ENCODE results near the gene THSD7A. TPM values are rescaled to one million over a fixed set of nuclear protein-coding genes. Genes with fewer than 3 reads are reported as not detected.
A peak's percentile ranks its signal among the peaks of the same experiment; 100 is the strongest.

THSD7A gene
- total RNA-seq, 1 experiment from 2014 or later: 4.0 TPM

DNA sequence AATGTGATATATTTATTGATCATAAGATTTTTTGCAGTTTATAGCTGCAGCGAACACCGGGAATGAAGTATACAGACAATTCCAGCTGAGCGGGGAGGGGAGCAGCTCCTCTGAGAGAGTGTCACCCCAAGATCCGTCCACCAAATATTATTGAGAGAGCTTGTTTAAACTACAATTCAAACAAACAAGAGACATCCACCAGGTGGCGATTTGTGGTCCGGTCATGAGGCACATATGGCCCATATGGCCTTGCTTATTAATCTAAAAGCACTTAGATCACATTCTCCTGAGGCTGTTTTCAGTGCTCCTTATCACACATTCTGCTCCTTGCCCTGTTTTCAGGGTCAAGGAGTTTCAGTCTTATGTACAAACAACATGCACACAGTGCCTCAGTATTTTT is 83.1 kb downstream of the THSD7A start:
- Histone ChIP-seq H3K79me2 (ENCODE audit: low read depth) (no peaks in the 10 kb centered on the region), H3F3A (ENCODE audit: insufficient read depth, low read depth) (no peaks in the 10 kb centered on the region), H4K20me1 (ENCODE audit: insufficient read depth) (no peaks in the 10 kb centered on the region), H3K4me2 (no peak overlapping the region), H3K4me3 (no peak overlapping the region), H3K9me3 (ENCODE audit: insufficient read depth, low read depth) (no peaks in the 10 kb centered on the region), H3K36me3 (ENCODE audit: low read depth) (no peaks in the 10 kb centered on the region), H3K9me2 (ENCODE audit: insufficient read depth) (no peaks in the 10 kb centered on the region), H3K27me3 (ENCODE audit: insufficient read depth, low read depth) (no peaks in the 10 kb centered on the region), H3K27ac (no peak overlapping the region), H2AFZ (no peak overlapping the region), H3K4me1 (replicated peaks; ENCODE audit: insufficient read depth) (peaks cover 7% of the 10 kb centered on the region; the same call in 1 of the 2 replicates)
- no TSS peak for BruUV-seq (replicated peaks)
- ChIA-PET CTCF (no interaction called here), POLR2A (ENCODE audit: unreplicated experiment) (interaction anchor here (0.6 kb wide), 1 partner anchor 19 kb away, joined by 7 read pairs; no protein-coding TSS in a partner anchor)
- no peak for DNase-seq
- intact Hi-C loops (cut with micrococcal nuclease; ENCODE audit: unreplicated experiment): loop anchor here (1.0 kb wide), 1 partner anchor 82 kb away; no protein-coding TSS in a partner anchor
- TF ChIP-seq, protein P1, sequence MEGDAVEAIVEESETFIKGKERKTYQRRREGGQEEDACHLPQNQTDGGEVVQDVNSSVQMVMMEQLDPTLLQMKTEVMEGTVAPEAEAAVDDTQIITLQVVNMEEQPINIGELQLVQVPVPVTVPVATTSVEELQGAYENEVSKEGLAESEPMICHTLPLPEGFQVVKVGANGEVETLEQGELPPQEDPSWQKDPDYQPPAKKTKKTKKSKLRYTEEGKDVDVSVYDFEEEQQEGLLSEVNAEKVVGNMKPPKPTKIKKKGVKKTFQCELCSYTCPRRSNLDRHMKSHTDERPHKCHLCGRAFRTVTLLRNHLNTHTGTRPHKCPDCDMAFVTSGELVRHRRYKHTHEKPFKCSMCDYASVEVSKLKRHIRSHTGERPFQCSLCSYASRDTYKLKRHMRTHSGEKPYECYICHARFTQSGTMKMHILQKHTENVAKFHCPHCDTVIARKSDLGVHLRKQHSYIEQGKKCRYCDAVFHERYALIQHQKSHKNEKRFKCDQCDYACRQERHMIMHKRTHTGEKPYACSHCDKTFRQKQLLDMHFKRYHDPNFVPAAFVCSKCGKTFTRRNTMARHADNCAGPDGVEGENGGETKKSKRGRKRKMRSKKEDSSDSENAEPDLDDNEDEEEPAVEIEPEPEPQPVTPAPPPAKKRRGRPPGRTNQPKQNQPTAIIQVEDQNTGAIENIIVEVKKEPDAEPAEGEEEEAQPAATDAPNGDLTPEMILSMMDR (conservative IDR thresholded peaks at IDR 0.05): peak; percentile 41; the same call in 1 of the 2 replicates
- no peak for TF ChIP-seq EZH2 (IDR thresholded peaks at IDR 0.05; ENCODE audit: low read depth)

DNA sequence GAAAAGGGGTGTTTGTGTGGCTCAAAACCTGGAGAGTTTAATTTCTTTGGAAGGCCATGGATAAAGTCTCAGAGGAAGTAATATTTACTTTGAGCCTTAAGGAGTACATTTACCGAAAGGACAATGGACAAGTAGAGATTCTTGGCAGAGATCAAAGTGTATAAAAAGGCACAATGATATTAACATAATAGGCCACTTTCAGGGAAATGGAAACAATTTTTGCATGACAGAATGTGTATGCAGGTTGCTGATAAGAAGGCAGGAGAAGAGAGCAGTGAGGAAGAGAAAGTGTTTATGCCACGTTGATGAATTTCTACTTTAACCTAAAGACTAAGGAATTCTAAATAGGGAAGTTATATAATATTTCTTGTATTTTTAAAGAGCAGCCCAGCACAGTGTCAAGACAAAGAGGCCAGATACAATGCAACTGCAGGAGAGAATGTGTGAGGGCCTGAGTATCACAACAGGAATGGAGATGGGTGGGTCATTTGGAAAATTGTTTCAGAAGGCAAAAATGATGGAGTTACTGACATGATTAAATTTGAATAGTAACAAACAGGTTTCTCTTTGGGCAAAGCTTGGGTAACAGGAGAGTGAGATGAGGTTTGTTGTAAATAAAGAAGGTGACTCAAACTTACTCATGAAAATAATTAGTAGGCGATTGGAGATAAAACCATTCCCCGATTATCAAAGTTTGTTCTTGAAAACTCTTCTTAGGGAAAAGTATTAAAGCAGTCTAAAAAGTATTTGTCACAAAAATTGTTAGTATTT is 84.1 kb downstream of the THSD7A start:
- no peaks in the 10 kb centered on the region for H4K20me1 ChIP-seq (ENCODE audit: insufficient read depth)
- intact Hi-C loops (cut with micrococcal nuclease; ENCODE audit: unreplicated experiment): no loop called here
- no peak overlapping the region for H3K27ac ChIP-seq
- DNase-seq: no peak
- BruUV-seq (replicated peaks): no TSS peak
- ChIA-PET POLR2A (ENCODE audit: unreplicated experiment) (no interaction called here), CTCF (no interaction called here)
- H3F3A ChIP-seq (ENCODE audit: insufficient read depth, low read depth): no peaks in the 10 kb centered on the region
- no peak overlapping the region for H3K4me3 ChIP-seq
- H2AFZ ChIP-seq: no peak overlapping the region
- no peaks in the 10 kb centered on the region for H3K9me3 ChIP-seq (ENCODE audit: insufficient read depth, low read depth)
- no peaks in the 10 kb centered on the region for H3K27me3 ChIP-seq (ENCODE audit: insufficient read depth, low read depth)
- no peaks in the 10 kb centered on the region for H3K36me3 ChIP-seq (ENCODE audit: low read depth)
- no peak for TF ChIP-seq EZH2 (IDR thresholded peaks at IDR 0.05; ENCODE audit: low read depth)
- TF ChIP-seq, protein P1 (conservative IDR thresholded peaks at IDR 0.05): no peak
- H3K9me2 ChIP-seq (ENCODE audit: insufficient read depth): no peaks in the 10 kb centered on the region
- no peak overlapping the region for H3K4me2 ChIP-seq
- H3K79me2 ChIP-seq (ENCODE audit: low read depth): no peaks in the 10 kb centered on the region
- peaks cover 7% of the 10 kb centered on the region; the same call in 1 of the 2 replicates for H3K4me1 ChIP-seq (replicated peaks; ENCODE audit: insufficient read depth)

DNA sequence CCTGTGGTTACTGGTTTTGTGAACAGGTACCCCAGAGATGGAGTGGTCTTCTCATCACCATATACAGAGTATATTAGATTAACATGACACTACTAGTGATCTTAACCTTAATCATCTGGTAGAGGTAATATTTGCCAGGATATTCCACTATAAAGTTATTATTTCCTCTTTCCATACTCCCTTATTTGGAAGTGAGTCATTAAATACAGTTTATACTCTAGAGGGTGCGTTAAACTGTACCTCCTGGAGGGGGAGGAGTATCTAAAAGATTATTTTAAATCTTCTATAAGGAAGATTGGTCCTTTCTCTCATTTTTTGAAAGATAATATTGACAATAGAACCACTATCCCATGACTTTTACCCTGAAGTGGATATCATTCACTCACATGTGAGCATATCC is 85.4 kb downstream of the THSD7A start:
- CTCF ChIA-PET: no interaction called here
- no peak overlapping the region for H3K27ac ChIP-seq
- intact Hi-C loops (cut with micrococcal nuclease; ENCODE audit: unreplicated experiment): no loop called here
- no peaks in the 10 kb centered on the region for H3K9me3 ChIP-seq (ENCODE audit: insufficient read depth, low read depth)
- H3K4me2 ChIP-seq: no peak overlapping the region
- H4K20me1 ChIP-seq (ENCODE audit: insufficient read depth): no peaks in the 10 kb centered on the region
- no peaks in the 10 kb centered on the region for H3K27me3 ChIP-seq (ENCODE audit: insufficient read depth, low read depth)
- no TSS peak for BruUV-seq (replicated peaks)
- no peak for DNase-seq
- H2AFZ ChIP-seq: no peak overlapping the region
- POLR2A ChIA-PET (ENCODE audit: unreplicated experiment): no interaction called here
- H3F3A ChIP-seq (ENCODE audit: insufficient read depth, low read depth): no peaks in the 10 kb centered on the region
- H3K79me2 ChIP-seq (ENCODE audit: low read depth): no peaks in the 10 kb centered on the region
- H3K4me1 ChIP-seq (replicated peaks; ENCODE audit: insufficient read depth): peaks cover 7% of the 10 kb centered on the region; the same call in 1 of the 2 replicates
- H3K36me3 ChIP-seq (ENCODE audit: low read depth): no peaks in the 10 kb centered on the region
- no peaks in the 10 kb centered on the region for H3K9me2 ChIP-seq (ENCODE audit: insufficient read depth)
- H3K4me3 ChIP-seq: no peak overlapping the region
- no peak for TF ChIP-seq EZH2 (IDR thresholded peaks at IDR 0.05; ENCODE audit: low read depth)
- TF ChIP-seq, protein P1 (conservative IDR thresholded peaks at IDR 0.05): no peak
